DND-41 (cell line): ENCODE data around the gene PPIL6.

ENCODE experiments used
- ATAC-seq: fragments of 200-7000 bp; cut with Tn5 transposase; 3 replicates; pipeline ENCODE4 v1.9.1; 2021; ENCODE audit warnings: low read depth; ENCODE audit not compliant: insufficient read depth
- DNase-seq: peaks from one replicate; pipeline ENCODE4 v3.0.0-alpha.2; 2020
- H2AFZ ChIP-seq: 2 replicates; pipeline ENCODE4 v1.6.0; 2012; ENCODE audit warnings: low read depth, low read length
- H3K27ac ChIP-seq: 2 replicates; pipeline ENCODE4 v1.5.1; 2012; ENCODE audit warnings: low read length, inconsistent platforms
- H3K27me3 ChIP-seq: fragments of 200-600 bp; sonication (generic); 2 replicates; pipeline ENCODE4 v1.6.0; 2012; ENCODE audit warnings: low read length, mild to moderate bottlenecking, inconsistent platforms; ENCODE audit not compliant: insufficient read depth, poor library complexity
- H3K36me3 ChIP-seq: 2 replicates; pipeline ENCODE4 v1.5.1; 2012; ENCODE audit warnings: low read length, inconsistent platforms; ENCODE audit not compliant: insufficient read depth
- H3K4me1 ChIP-seq: 2 replicates; pipeline ENCODE4 v1.5.1; 2012; ENCODE audit warnings: mild to moderate bottlenecking, low read length; ENCODE audit not compliant: insufficient read depth
- H3K4me2 ChIP-seq: 2 replicates; pipeline ENCODE4 v1.6.0; 2012; ENCODE audit warnings: mild to moderate bottlenecking, moderate library complexity, low read length, inconsistent platforms; ENCODE audit not compliant: insufficient read depth
- H3K4me3 ChIP-seq, 2 experiments: fragments of 200-600 bp in 1 of 2; shearing (Covaris generic) in 1 of 2; 2 replicates each; pipeline ENCODE4 v1.5.1; 2012 to 2016; ENCODE audit warnings: inconsistent platforms in 2 of 2, low read length in 2 of 2, mild to moderate bottlenecking in 2 of 2, low read depth in 1 of 2, moderate library complexity in 1 of 2
- H3K79me2 ChIP-seq: 2 replicates; pipeline ENCODE4 v1.6.0; 2012; ENCODE audit warnings: low read length, inconsistent platforms; ENCODE audit not compliant: insufficient read depth
- H3K9ac ChIP-seq: 2 replicates; pipeline ENCODE4 v1.6.0; 2012; ENCODE audit warnings: low read depth, mild to moderate bottlenecking, inconsistent platforms, low read length, moderate library complexity
- H3K9me3 ChIP-seq: 2 replicates; pipeline ENCODE4 v1.5.1; 2012; ENCODE audit warnings: low read length, moderate library complexity, mild to moderate bottlenecking, inconsistent platforms; ENCODE audit not compliant: insufficient read depth, severe bottlenecking
- H4K20me1 ChIP-seq: 2 replicates; pipeline ENCODE4 v1.6.0; 2012; ENCODE audit warnings: low read length; ENCODE audit not compliant: insufficient read depth
- EZH2 ChIP-seq: IDR thresholded peaks from 3 replicates; pipeline ENCODE4 v1.6.1; 2012; ENCODE audit warnings: borderline replicate concordance, low read depth, mild to moderate bottlenecking, moderate library complexity, low read length, inconsistent platforms; ENCODE audit not compliant: severe bottlenecking
- TF ChIP-seq, protein P1 (sequence below): IDR thresholded peaks from 2 replicates; pipeline ENCODE4 v1.5.1; 2012; ENCODE audit warnings: borderline replicate concordance, low read length, moderate library complexity, mild to moderate bottlenecking; ENCODE audit not compliant: poor library complexity, severe bottlenecking; ENCODE audit errors: extremely low read depth

Gene PPIL6

DNA sequence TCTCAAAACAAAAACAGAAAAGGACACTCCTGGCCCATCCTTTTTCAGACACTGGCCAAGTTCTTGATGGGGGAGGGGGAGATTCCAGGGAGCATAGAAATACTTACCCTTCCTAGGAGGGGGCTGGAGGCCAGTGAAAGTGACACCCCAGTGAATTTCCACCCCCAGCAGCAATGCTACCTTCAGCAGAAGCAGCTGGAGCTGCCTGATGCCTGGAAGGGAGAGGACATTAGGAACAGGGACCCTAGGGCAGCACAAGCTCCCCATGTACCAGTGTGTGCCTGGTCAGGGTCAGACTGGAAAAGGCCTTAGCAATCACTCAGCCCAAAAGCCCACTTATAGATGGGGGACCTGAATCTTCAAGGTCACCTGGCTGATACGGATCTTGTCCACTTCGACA, 12.7 kb upstream of the PPIL6 start:
- TF ChIP-seq, protein P1, sequence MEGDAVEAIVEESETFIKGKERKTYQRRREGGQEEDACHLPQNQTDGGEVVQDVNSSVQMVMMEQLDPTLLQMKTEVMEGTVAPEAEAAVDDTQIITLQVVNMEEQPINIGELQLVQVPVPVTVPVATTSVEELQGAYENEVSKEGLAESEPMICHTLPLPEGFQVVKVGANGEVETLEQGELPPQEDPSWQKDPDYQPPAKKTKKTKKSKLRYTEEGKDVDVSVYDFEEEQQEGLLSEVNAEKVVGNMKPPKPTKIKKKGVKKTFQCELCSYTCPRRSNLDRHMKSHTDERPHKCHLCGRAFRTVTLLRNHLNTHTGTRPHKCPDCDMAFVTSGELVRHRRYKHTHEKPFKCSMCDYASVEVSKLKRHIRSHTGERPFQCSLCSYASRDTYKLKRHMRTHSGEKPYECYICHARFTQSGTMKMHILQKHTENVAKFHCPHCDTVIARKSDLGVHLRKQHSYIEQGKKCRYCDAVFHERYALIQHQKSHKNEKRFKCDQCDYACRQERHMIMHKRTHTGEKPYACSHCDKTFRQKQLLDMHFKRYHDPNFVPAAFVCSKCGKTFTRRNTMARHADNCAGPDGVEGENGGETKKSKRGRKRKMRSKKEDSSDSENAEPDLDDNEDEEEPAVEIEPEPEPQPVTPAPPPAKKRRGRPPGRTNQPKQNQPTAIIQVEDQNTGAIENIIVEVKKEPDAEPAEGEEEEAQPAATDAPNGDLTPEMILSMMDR = no peak
- Histone ChIP-seq H3K4me2 (0 out of 2 replicates have a peak overlapping the region, but pooled peaks have one; percentile 94), H3K79me2 (0 out of 2 replicates have a peak, but pooled peaks cover 2% of the 10 kb centered on the region), H2AFZ (no peak overlapping the region), H3K4me1 (peaks cover 39% of the 10 kb centered on the region), H3K4me3 (no peak overlapping the region), H3K9ac (no peak overlapping the region), H3K9me3 (no peaks in the 10 kb centered on the region), H3K27ac (peak overlapping the region; percentile 12; the same call in 1 of the 2 replicates), H3K27me3 (no peaks in the 10 kb centered on the region), H4K20me1 (peaks cover 19% of the 10 kb centered on the region), H3K36me3 (peaks cover 30% of the 10 kb centered on the region)
- DNase-seq = no peak
- no peak for ATAC-seq

DNA sequence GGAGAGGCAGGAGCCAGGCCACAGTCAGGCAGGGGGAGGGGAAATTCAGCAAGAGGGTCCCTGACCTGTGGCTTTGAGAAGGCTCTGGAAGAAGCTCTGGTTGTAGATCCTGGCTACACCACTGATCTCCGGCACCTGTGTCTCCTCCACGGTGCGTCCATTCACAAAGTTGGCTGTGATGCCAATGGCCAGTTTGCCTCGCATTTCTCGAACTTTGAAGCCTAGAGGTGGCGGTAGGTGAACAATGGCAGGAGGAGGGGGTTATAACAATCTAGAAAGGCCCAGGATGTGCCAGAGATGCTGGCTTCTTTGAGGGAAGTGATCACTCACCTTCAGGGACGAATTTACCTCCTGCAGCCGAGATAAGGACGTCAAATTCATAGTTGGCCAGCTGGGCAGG, 11.8 kb upstream of the PPIL6 start:
- Histone ChIP-seq H2AFZ (no peak overlapping the region), H3K9ac (no peak overlapping the region), H3K27me3 (no peaks in the 10 kb centered on the region), H3K9me3 (no peaks in the 10 kb centered on the region), H3K79me2 (0 out of 2 replicates have a peak, but pooled peaks cover 2% of the 10 kb centered on the region), H3K4me3 (no peak overlapping the region), H3K36me3 (peaks cover 31% of the 10 kb centered on the region), H3K4me2 (no peak overlapping the region), H4K20me1 (peaks cover 19% of the 10 kb centered on the region), H3K27ac (no peak overlapping the region), H3K4me1 (peaks cover 39% of the 10 kb centered on the region)
- DNase-seq (no peak), ATAC-seq (no peak)
- TF ChIP-seq EZH2 = no peak
- TF ChIP-seq, protein P1 = no peak

DNA sequence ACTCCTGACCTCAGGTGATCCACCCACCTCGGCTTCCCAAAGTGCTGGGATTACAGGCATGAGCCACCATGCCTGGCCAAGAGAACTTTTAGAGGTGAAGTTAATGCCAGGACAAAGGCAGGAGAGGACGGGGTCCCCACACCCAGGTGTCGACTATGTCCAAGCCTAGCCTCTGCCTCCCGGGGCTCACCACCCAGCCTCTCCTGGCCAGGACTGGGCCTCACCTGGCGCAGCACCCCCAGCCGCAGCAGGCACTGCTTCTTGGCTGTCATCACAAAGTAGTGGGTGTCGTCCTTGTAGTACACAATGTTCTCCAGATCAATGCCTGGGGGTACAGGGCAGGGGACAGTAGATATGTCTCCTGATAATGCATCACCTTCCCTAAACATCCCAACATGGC, 10.9 kb upstream of the PPIL6 start:
- Histone ChIP-seq H3K36me3 (peaks cover 39% of the 10 kb centered on the region), H3K4me1 (peaks cover 37% of the 10 kb centered on the region), H4K20me1 (peaks cover 19% of the 10 kb centered on the region), H3K4me2 (no peak overlapping the region), H3K9ac (no peak overlapping the region), H3K27me3 (no peaks in the 10 kb centered on the region), H3K27ac (no peak overlapping the region), H3K9me3 (no peaks in the 10 kb centered on the region), H3K79me2 (0 out of 2 replicates have a peak, but pooled peaks cover 2% of the 10 kb centered on the region), H2AFZ (no peak overlapping the region), H3K4me3 (no peak overlapping the region)
- DNase-seq = no peak
- ATAC-seq = no peak
- no peak for TF ChIP-seq EZH2
- TF ChIP-seq, protein P1 = no peak

DNA sequence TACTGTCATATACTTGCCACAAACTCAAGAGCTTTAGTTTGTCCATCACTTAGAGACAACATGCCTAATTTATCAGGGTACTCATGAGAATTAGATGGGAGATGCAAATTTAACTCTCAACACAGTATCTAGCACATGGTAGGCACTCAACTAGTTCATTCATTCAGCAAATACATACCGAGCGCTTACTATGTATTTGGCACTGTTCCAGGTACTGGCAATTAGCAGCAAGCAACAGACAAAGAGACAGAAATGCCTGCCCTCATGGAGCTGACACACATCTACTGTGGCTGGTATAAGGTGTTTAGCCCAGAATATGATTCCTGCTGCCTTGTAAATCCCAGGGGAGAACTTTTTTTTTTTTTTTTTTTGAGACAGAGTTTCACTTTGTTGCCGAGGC, 10.4 kb upstream of the PPIL6 start:
- peaks cover 31% of the 10 kb centered on the region for H3K4me1 ChIP-seq
- peaks cover 19% of the 10 kb centered on the region for H4K20me1 ChIP-seq
- H3K9ac ChIP-seq = no peak overlapping the region
- H3K9me3 ChIP-seq = no peaks in the 10 kb centered on the region
- no peak overlapping the region for H3K4me2 ChIP-seq
- H3K4me3 ChIP-seq = no peak overlapping the region
- ATAC-seq = no peak
- H3K27ac ChIP-seq = no peak overlapping the region
- H2AFZ ChIP-seq = no peak overlapping the region
- peaks cover 45% of the 10 kb centered on the region for H3K36me3 ChIP-seq
- H3K79me2 ChIP-seq = 0 out of 2 replicates have a peak, but pooled peaks cover 2% of the 10 kb centered on the region
- H3K27me3 ChIP-seq = no peaks in the 10 kb centered on the region
- DNase-seq = no peak
- TF ChIP-seq, protein P1 = no peak
- TF ChIP-seq EZH2 = no peak
